WTC11 (cell line): ENCODE results near the gene SND1.

Source experiments
- AFF4 ChIP-seq: sonication (generic); formaldehyde crosslinking; IDR thresholded peaks from 2 replicates; pipeline ENCODE4 v1.8.1; 2023; ENCODE audit warnings: mild to moderate bottlenecking, missing genetic modification reagents, borderline replicate concordance
- ATF3 ChIP-seq: sonication (generic); formaldehyde crosslinking; conservative IDR thresholded peaks from 2 replicates; pipeline ENCODE4 v1.8.1; 2022; ENCODE audit warnings: mild to moderate bottlenecking, missing genetic modification reagents
- CREB1 ChIP-seq: sonication (generic); formaldehyde crosslinking; IDR thresholded peaks from 2 replicates; pipeline ENCODE4 v1.8.0; 2023; ENCODE audit warnings: mild to moderate bottlenecking, missing genetic modification reagents
- CREM ChIP-seq: sonication (generic); formaldehyde crosslinking; IDR thresholded peaks from 2 replicates; pipeline ENCODE4 v1.8.1; 2022; ENCODE audit warnings: mild to moderate bottlenecking, missing genetic modification reagents, moderate library complexity
- CTCF ChIP-seq: fragments of 200-600 bp; IDR thresholded peaks from 2 replicates; pipeline ENCODE4 v1.8.0; 2022; ENCODE audit warnings: antibody characterized with exemption
- FOXJ3 ChIP-seq: sonication (generic); formaldehyde crosslinking; IDR thresholded peaks from 2 replicates; pipeline ENCODE4 v1.9.0; 2021; ENCODE audit warnings: missing genetic modification reagents, mild to moderate bottlenecking, borderline replicate concordance
- IRF2 ChIP-seq: sonication (generic); formaldehyde crosslinking; IDR thresholded peaks from 2 replicates; pipeline ENCODE4 v1.8.0; 2022; ENCODE audit warnings: low read depth, missing genetic modification reagents, borderline replicate concordance
- KAT7 ChIP-seq: sonication (generic); formaldehyde crosslinking; IDR thresholded peaks from 2 replicates; pipeline ENCODE4 v1.8.1; 2023; ENCODE audit warnings: missing genetic modification reagents, mild to moderate bottlenecking, borderline replicate concordance
- MAX ChIP-seq: sonication (generic); formaldehyde crosslinking; IDR thresholded peaks from 2 replicates; pipeline ENCODE4 v1.8.0; 2022; ENCODE audit warnings: mild to moderate bottlenecking, missing genetic modification reagents
- PREB ChIP-seq: sonication (generic); formaldehyde crosslinking; IDR thresholded peaks from 2 replicates; pipeline ENCODE4 v1.8.1; 2022; ENCODE audit warnings: mild to moderate bottlenecking, missing genetic modification reagents, moderate library complexity, borderline replicate concordance
- SOX15 ChIP-seq: fragments of 250-450 bp; sonication (Bioruptor Pico); IDR thresholded peaks from 2 replicates; pipeline ENCODE4 v1.9.0; 2021; ENCODE audit warnings: mild to moderate bottlenecking
- TCF7 ChIP-seq: sonication (generic); formaldehyde crosslinking; IDR thresholded peaks from 2 replicates; pipeline ENCODE4 v1.8.0; 2022; ENCODE audit warnings: mild to moderate bottlenecking, low read depth, missing genetic modification reagents, moderate library complexity
- USF1 ChIP-seq: sonication (generic); formaldehyde crosslinking; IDR thresholded peaks from 2 replicates; pipeline ENCODE4 v1.8.0; 2022; ENCODE audit warnings: mild to moderate bottlenecking, missing genetic modification reagents
- ZNF121 ChIP-seq: sonication (generic); formaldehyde crosslinking; IDR thresholded peaks from 2 replicates; pipeline ENCODE4 v1.8.0; 2023; ENCODE audit warnings: missing genetic modification reagents

GRCh38 chr7:127986581-127987521 is 334.9 kb downstream of the SND1 start:
- TF ChIP-seq ZNF121 (no peak), CTCF (no peak), TCF7 (no peak), SOX15 (no peak), FOXJ3 (CRISPR knock-in tag) (no peak), PREB (CRISPR knock-in tag) (no peak), KAT7 (CRISPR knock-in tag) (no peak), CREB1 (CRISPR knock-in tag) (no peak), MAX (CRISPR knock-in tag) (no peak), AFF4 (CRISPR knock-in tag) (no peak), CREM (no peak), ATF3 (CRISPR knock-in tag) (no peak), IRF2 (CRISPR knock-in tag) (no peak), USF1 (CRISPR knock-in tag) (no peak)
